T-cell (primary cell): ENCODE results near the gene APMAP. TPM values are rescaled to one million over a fixed set of nuclear protein-coding genes. Genes with fewer than 3 reads are reported as not detected.

Experiments
- ATAC-seq, 4 experiments: fragments of 200-7000 bp in 3 of 4; fragments of 150-1000 bp in 1 of 4; cut with Tn5 transposase; replicated peaks in 1 of 4; 1 replicate in 3 of 4; 2 replicates in 1 of 4; pipeline ENCODE4 v1.10.0; 2021; ENCODE audit warnings: moderate library complexity in 3 of 4, mild to moderate bottlenecking in 2 of 4, moderate number of reproducible peaks in 1 of 4
- CTCF ChIA-PET, 2 donors: fragments of 300-600 bp; sonication (Branson Sonifier 250); formaldehyde crosslinking; loops; one replicate each; lab custom pipeline; 2022; ENCODE audit warnings: antibody characterized with exemption in 2 of 2; lab: Charles Lee
- POLR2A ChIA-PET, 2 donors: fragments of 300-600 bp; sonication (Branson Sonifier 250); formaldehyde crosslinking; loops; one replicate each; lab custom pipeline; 2022; ENCODE audit warnings: antibody characterized with exemption in 2 of 2; lab: Charles Lee
- DNase-seq, 35 experiments: peaks; one replicate each; pipeline versions ENCODE4 v3.0.0 to v3.0.0-alpha.2; 2013 to 2023
- H3K27ac ChIP-seq: one replicate; pipeline ENCODE4 v1.5.1; 2013; ENCODE audit warnings: low read length
- H3K27me3 ChIP-seq, 2 experiments: replicated peaks in 1 of 2; 1 replicate in 1 of 2; 2 replicates in 1 of 2; pipeline versions ENCODE4 v1.6.1 to v1.7.0; 2013; ENCODE audit warnings: low read length in 1 of 2, mixed read lengths in 1 of 2; ENCODE audit not compliant: control insufficient read depth in 2 of 2, insufficient read depth in 2 of 2; ENCODE audit errors: extremely low read depth in 1 of 2
- H3K36me3 ChIP-seq, 2 donors: 1 replicate in 1 of 2; 2 replicates in 1 of 2; pipeline versions ENCODE4 v1.6.1 to v1.7.0; 2013; ENCODE audit warnings: low read length in 1 of 2; ENCODE audit not compliant: control insufficient read depth in 2 of 2, insufficient read depth in 1 of 2; ENCODE audit errors: extremely low read depth in 1 of 2
- H3K4me1 ChIP-seq, 2 experiments: 1 replicate in 1 of 2; 2 replicates in 1 of 2; pipeline versions ENCODE4 v1.6.1 to v1.7.0; 2013; ENCODE audit warnings: low read length in 2 of 2, mixed read lengths in 1 of 2; ENCODE audit not compliant: insufficient read depth in 2 of 2, control insufficient read depth in 1 of 2; ENCODE audit errors: extremely low read depth in 1 of 2
- H3K4me3 ChIP-seq, 2 donors: 1 replicate in 1 of 2; 2 replicates in 1 of 2; pipeline versions ENCODE4 v1.5.1 to v1.7.0; 2013; ENCODE audit warnings: mild to moderate bottlenecking in 2 of 2, low read length in 1 of 2, moderate library complexity in 1 of 2; ENCODE audit not compliant: control insufficient read depth in 1 of 2; ENCODE audit errors: extremely low read depth in 1 of 2
- H3K9me3 ChIP-seq: 2 replicates; pipeline ENCODE4 v1.7.0; 2013
- H3K27ac Mint-ChIP-seq, 2 donors: one replicate each; pipeline ENCODE4 v1.8.0; 2020 to 2021; ENCODE audit warnings: mild to moderate bottlenecking in 2 of 2, mixed read lengths in 2 of 2
- H3K27me3 Mint-ChIP-seq, 2 donors: one replicate each; pipeline ENCODE4 v1.8.0; 2021 to 2022; ENCODE audit warnings: mixed read lengths in 2 of 2
- H3K36me3 Mint-ChIP-seq: one replicate; pipeline ENCODE4 v1.8.0; 2021; ENCODE audit warnings: mixed read lengths
- H3K4me1 Mint-ChIP-seq, 3 donors: one replicate each; pipeline ENCODE4 v1.8.0; 2020 to 2022; ENCODE audit warnings: mixed read lengths in 3 of 3, mild to moderate bottlenecking in 1 of 3
- H3K4me3 Mint-ChIP-seq, 3 donors: one replicate each; pipeline ENCODE4 v1.8.0; 2020 to 2022; ENCODE audit warnings: mild to moderate bottlenecking in 3 of 3, mixed read lengths in 3 of 3, moderate library complexity in 3 of 3
- H3K9me3 Mint-ChIP-seq, 3 donors: one replicate each; pipeline ENCODE4 v1.8.0; 2020 to 2022; ENCODE audit warnings: mixed read lengths in 3 of 3
- WGBS: methylation state at CpG from one replicate; pipeline ENCODE4 v1.1.5; 2013; ENCODE audit warnings: missing lambda C conversion rate; ENCODE audit not compliant: insufficient coverage; 5-methylcytosine and 5-hydroxymethylcytosine counted together
- total RNA-seq, 35 experiments: library from RNA in 6 of 35; stranded (reverse) in 6 of 35; fragments of 120-200 nt in 1 of 35; gene quantifications; one replicate each; pipeline versions ENCODE4 v1.2.1 to v1.2.4 and lab custom pipeline; 2013 to 2026

The APMAP gene
- total RNA-seq, 5 donors from 2014 or later (not counting 1 experiment from before 2014, with no cell fraction given) = 32.2 to 53.0 (median 49.8) TPM

GRCh38 chr20:25020345-25020744 lies 27.8 kb upstream of the APMAP start:
- no peak overlapping the region for H3K4me3 Mint-ChIP-seq
- H3K27me3 Mint-ChIP-seq = no peaks in the 10 kb centered on the region
- peaks cover 57% of the 10 kb centered on the region for H3K36me3 Mint-ChIP-seq
- H3K27me3 ChIP-seq = no peaks in the 10 kb centered on the region
- H3K36me3 ChIP-seq = peaks cover 14 to 71% of the 10 kb centered on the region in 2 donors
- H3K27ac ChIP-seq = no peak overlapping the region
- WGBS = 100% methylated on average over 4 of the region's 5 CpGs
- H3K9me3 ChIP-seq = no peaks in the 10 kb centered on the region
- no peak overlapping the region for H3K4me3 ChIP-seq
- no peak for DNase-seq
- no peak overlapping the region for H3K27ac Mint-ChIP-seq
- ATAC-seq = no peak
- no peaks in the 10 kb centered on the region for H3K9me3 Mint-ChIP-seq
- H3K4me1 Mint-ChIP-seq = peaks cover 7 to 12% (median 10%) of the 10 kb centered on the region in 3 donors
- CTCF ChIA-PET = no interaction called here
- POLR2A ChIA-PET = no interaction called here
- peaks cover 0 to 16% of the 10 kb centered on the region in 2 experiments for H3K4me1 ChIP-seq

DNA sequence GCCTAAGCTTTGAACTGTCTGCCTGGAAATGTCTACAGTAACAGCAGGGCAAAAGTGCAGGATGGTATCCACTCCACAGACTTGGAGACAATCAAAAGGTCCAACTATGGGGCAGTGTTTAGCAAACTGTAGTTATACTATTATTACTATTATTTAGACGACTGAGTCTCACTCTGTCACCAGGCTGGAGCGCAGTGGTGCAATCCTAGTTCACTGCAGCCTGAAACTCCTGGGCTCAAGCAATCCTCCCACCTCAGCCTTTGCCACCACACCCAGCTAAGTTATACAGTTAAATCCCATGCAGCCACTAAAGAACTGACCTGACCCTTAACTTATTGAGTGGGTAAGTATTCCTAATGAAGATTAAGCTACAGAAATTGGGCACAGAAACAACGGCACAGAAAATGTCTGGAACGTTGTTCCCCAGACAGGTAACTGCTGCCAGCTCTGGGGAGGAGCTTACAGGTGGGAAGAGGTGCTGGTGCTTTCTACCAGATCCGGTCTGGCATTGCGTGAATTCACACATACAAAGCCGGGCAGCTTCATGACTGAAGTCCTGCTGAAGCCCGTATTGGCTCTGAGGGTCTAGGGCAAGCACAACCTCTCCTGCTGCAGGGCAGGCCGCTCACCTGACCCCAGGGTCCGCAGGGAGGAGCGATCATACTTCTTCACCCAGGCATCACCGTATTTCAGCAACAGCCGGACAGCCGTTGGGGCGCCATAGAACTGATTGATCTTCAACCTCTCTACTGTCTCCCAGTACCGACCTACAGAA lies 27.0 kb upstream of the APMAP start:
- Mint-ChIP-seq H3K4me1 (peaks cover 7 to 9% (median 8%) of the 10 kb centered on the region in 3 donors), H3K9me3 (no peaks in the 10 kb centered on the region), H3K36me3 (peaks cover 57% of the 10 kb centered on the region), H3K4me3 (no peak overlapping the region), H3K27me3 (no peaks in the 10 kb centered on the region), H3K27ac (no peak overlapping the region)
- Histone ChIP-seq H3K27me3 (no peaks in the 10 kb centered on the region), H3K9me3 (no peaks in the 10 kb centered on the region), H3K27ac (no peak overlapping the region), H3K36me3 (peaks cover 9 to 70% of the 10 kb centered on the region in 2 donors), H3K4me3 (no peak overlapping the region), H3K4me1 (peaks cover 0 to 9% of the 10 kb centered on the region in 2 experiments)
- CTCF ChIA-PET = no interaction called here
- ATAC-seq (no peak), DNase-seq (no peak)
- POLR2A ChIA-PET = interaction anchor here in 1 of 2 donors (0.5 kb wide), 1 partner anchor 17 kb away, joined by 3 read pairs; no protein-coding TSS in a partner anchor
- WGBS = 98% methylated on average over 14 of the region's 16 CpGs

- Mint-ChIP-seq H3K27ac (no peak overlapping the region), H3K27me3 (no peaks in the 10 kb centered on the region), H3K4me3 (no peak overlapping the region), H3K36me3 (peaks cover 59% of the 10 kb centered on the region), H3K4me1 (peaks cover 3 to 7% (median 6%) of the 10 kb centered on the region in 3 donors), H3K9me3 (no peaks in the 10 kb centered on the region)
- Histone ChIP-seq H3K27ac (no peak overlapping the region), H3K9me3 (no peaks in the 10 kb centered on the region), H3K4me1 (peaks cover 0 to 2% of the 10 kb centered on the region in 2 experiments), H3K4me3 (no peak overlapping the region), H3K27me3 (no peaks in the 10 kb centered on the region), H3K36me3 (peaks cover 9 to 70% of the 10 kb centered on the region in 2 donors)
- 93% methylated on average over 5 of the region's 6 CpGs for WGBS
- ChIA-PET POLR2A (no interaction called here), CTCF (no interaction called here)
- DNase-seq (no peak), ATAC-seq (no peak)
Measured at GRCh38 chr20:25018841-25019240, 26.3 kb upstream of the APMAP start.

DNA sequence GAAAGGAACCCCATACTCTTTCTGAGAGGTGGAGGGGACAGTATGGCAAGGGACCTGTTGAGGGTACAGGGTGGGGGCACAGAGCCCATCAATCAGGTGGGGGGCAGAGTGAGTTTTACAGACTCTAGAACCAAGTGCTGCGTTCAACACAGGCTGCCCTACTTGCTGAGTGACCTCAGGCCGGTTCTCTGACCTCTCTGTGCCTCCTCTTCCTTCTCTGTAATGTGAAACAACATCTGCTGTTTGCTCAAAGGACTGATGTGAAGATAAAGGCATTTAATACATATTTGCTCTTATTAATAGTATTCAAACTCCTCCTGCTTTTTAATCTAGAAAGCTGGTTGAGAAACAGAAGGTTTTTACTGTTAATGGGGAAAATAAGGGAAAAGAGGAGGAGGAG lies 25.9 kb upstream of the APMAP start:
- Histone ChIP-seq H3K27ac (no peak overlapping the region), H3K4me1 (peaks cover 0 to 2% of the 10 kb centered on the region in 2 experiments), H3K36me3 (peaks cover 9 to 70% of the 10 kb centered on the region in 2 donors), H3K9me3 (no peaks in the 10 kb centered on the region), H3K4me3 (no peak overlapping the region), H3K27me3 (no peaks in the 10 kb centered on the region)
- Mint-ChIP-seq H3K27ac (no peak overlapping the region), H3K4me3 (no peak overlapping the region), H3K36me3 (peaks cover 55% of the 10 kb centered on the region), H3K9me3 (no peaks in the 10 kb centered on the region), H3K4me1 (peaks cover 0 to 3% (median 2%) of the 10 kb centered on the region in 3 donors), H3K27me3 (no peaks in the 10 kb centered on the region)
- POLR2A ChIA-PET = no interaction called here
- WGBS = no CpG with 5 or more reads among the region's 2 CpGs
- DNase-seq (no peak), ATAC-seq (no peak)
- CTCF ChIA-PET = no interaction called here

DNA sequence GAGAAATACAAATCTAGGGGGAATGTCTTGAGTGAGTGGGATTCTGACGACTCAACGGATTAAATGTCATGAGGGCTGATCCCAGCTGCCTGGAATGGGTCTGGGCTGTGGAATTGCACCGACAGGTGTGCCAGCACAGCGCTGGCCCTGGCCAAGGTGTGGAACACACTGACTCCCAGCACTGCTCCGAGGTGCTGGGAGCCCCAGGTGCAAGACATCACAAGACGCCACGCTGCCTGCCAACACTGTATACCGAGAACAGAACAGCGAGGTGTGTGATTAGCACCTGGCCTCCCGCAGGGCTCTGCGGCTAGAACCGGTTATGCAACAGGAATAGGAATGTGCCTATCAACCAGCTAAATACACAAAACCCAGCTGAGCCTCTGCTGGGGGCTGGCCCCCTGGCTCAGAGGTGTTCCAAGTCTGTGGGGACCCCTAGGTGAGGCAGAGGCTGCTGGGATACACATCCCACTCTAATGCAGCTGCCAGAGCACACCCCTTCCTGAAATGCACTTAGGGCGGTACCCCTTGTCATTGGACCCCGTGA lies 24.8 kb upstream of the APMAP start:
- H3K9me3 Mint-ChIP-seq = no peaks in the 10 kb centered on the region
- H3K4me3 ChIP-seq = no peak overlapping the region
- no peaks in the 10 kb centered on the region for H3K27me3 Mint-ChIP-seq
- H3K27ac Mint-ChIP-seq = no peak overlapping the region
- no peaks in the 10 kb centered on the region for H3K4me1 ChIP-seq
- DNase-seq (no peak), ATAC-seq (no peak)
- peaks cover 59% of the 10 kb centered on the region for H3K36me3 Mint-ChIP-seq
- WGBS = 96% methylated on average over 14 of the region's 14 CpGs
- POLR2A ChIA-PET = no interaction called here
- CTCF ChIA-PET = no interaction called here
- no peaks in the 10 kb centered on the region for H3K4me1 Mint-ChIP-seq
- no peak overlapping the region for H3K27ac ChIP-seq
- H3K27me3 ChIP-seq = no peaks in the 10 kb centered on the region
- peaks cover 5 to 72% of the 10 kb centered on the region in 2 donors for H3K36me3 ChIP-seq
- H3K4me3 Mint-ChIP-seq = no peak overlapping the region
- H3K9me3 ChIP-seq = no peaks in the 10 kb centered on the region

GRCh38 chr20:25016471-25016870 lies 23.9 kb upstream of the APMAP start:
- H3K36me3 Mint-ChIP-seq = peaks cover 57% of the 10 kb centered on the region
- Histone ChIP-seq H3K4me1 (no peaks in the 10 kb centered on the region), H3K36me3 (peaks cover 5 to 78% of the 10 kb centered on the region in 2 donors), H3K27me3 (no peaks in the 10 kb centered on the region), H3K4me3 (no peak overlapping the region), H3K9me3 (no peaks in the 10 kb centered on the region), H3K27ac (no peak overlapping the region)
- H3K9me3 Mint-ChIP-seq = no peaks in the 10 kb centered on the region
- no peak for DNase-seq
- no peak for ATAC-seq
- no peaks in the 10 kb centered on the region for H3K27me3 Mint-ChIP-seq
- H3K27ac Mint-ChIP-seq = no peak overlapping the region
- no peaks in the 10 kb centered on the region for H3K4me1 Mint-ChIP-seq
- no peak overlapping the region for H3K4me3 Mint-ChIP-seq
- WGBS = 94% methylated on average over 7 of the region's 11 CpGs
- CTCF ChIA-PET = no interaction called here
- POLR2A ChIA-PET = no interaction called here
